Vagina (tissue), 2 donors: Measurements from ENCODE around the gene CEP63.

Experiments used
- CTCF ChIP-seq, 3 experiments: fragments of 450-650 bp in 2 of 3; fragments of 200-600 bp in 1 of 3; sonication (generic) in 1 of 3; IDR thresholded peaks; one replicate each; pipeline ENCODE4 v1.5.1; 2017 to 2019; ENCODE audit warnings: antibody characterized with exemption in 3 of 3, mild to moderate bottlenecking in 2 of 3, moderate library complexity in 2 of 3
- POLR2A ChIP-seq, 2 donors: fragments of 450-650 bp; IDR thresholded peaks; one replicate each; pipeline ENCODE4 v1.6.1; 2017; ENCODE audit warnings: antibody characterized with exemption in 2 of 2, mild to moderate bottlenecking in 2 of 2, moderate library complexity in 2 of 2

DNA sequence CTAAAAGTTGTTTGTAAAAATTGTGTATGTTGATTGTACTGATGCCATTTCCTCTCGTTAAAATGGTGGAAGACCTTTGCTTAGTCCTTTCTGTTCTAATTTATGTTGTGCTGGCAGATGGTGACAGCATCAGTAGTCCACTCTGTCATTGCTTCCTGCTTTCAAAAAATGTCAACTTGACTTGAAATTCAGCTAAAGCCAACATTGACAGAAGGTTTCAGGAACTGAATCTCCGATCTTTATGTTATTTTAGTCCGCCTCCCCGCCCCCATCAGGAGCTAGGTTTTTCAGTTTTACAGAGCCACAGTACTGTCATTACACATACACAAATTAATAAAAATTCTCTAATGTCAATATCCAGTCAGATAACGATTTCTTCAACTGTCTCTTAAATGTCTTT is 1.5 kb downstream of the CEP63 start:
- no peak for TF ChIP-seq CTCF (IDR thresholded peaks at IDR 0.05)
- TF ChIP-seq POLR2A (IDR thresholded peaks at IDR 0.05), result no peak
